ACC112 (cell line): ENCODE data around the gene COL5A2.

Source experiments
- H2AFZ ChIP-seq: fragments of 200-600 bp; sonication (generic); one replicate; pipeline ENCODE4 v1.6.0; 2017; ENCODE audit warnings: antibody characterized with exemption, low read length; ENCODE audit not compliant: unreplicated experiment
- H3K27ac ChIP-seq: fragments of 200-600 bp; sonication (generic); 2 replicates; pipeline ENCODE4 v1.5.1; 2014; ENCODE audit warnings: low read depth, mild to moderate bottlenecking, antibody characterized with exemption, low read length, moderate library complexity
- H3K27me3 ChIP-seq: fragments of 200-600 bp; sonication (generic); 2 replicates; pipeline ENCODE4 v1.6.1; 2014; ENCODE audit warnings: mild to moderate bottlenecking, antibody characterized with exemption, low read length, moderate library complexity, mixed read lengths; ENCODE audit not compliant: insufficient read depth
- H3K36me3 ChIP-seq: fragments of 200-600 bp; sonication (generic); 2 replicates; pipeline ENCODE4 v1.6.1; 2016; ENCODE audit warnings: mild to moderate bottlenecking, antibody characterized with exemption, low read length, moderate library complexity, mixed read lengths; ENCODE audit not compliant: insufficient read depth
- H3K4me1 ChIP-seq: fragments of 200-600 bp; sonication (generic); one replicate; pipeline ENCODE4 v1.6.1; 2016; ENCODE audit warnings: low read length, mixed read lengths; ENCODE audit not compliant: insufficient read depth, unreplicated experiment, control insufficient read depth
- H3K4me3 ChIP-seq: fragments of 200-600 bp; sonication (generic); 2 replicates; pipeline ENCODE4 v1.5.1; 2014; ENCODE audit warnings: mild to moderate bottlenecking, low read depth, low read length
- H3K79me2 ChIP-seq: fragments of 200-600 bp; sonication (generic); one replicate; pipeline ENCODE4 v1.6.0; 2016; ENCODE audit warnings: low read length; ENCODE audit not compliant: control insufficient read depth, unreplicated experiment, insufficient read depth

COL5A2 gene

DNA sequence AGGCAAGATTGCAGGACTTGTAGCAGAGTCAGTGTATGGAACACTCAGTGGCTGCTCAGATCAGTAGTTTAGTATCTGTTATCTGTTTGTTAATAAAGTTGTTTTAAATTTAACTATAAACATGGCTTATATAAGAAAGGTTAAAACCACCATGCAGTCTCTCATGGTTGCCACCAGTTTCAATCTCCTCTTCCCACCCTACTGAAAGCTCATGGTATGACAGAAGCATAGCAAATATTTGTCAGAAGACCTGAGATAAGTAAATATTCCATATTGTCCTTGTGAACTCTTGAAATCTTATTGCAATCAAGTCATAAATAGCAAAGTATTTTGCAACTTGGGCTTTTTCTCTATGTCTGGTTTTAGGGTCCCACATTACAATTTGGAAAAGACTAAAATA, 2.1 kb upstream of the COL5A2 start:
- no peak overlapping the region for H2AFZ ChIP-seq
- H3K79me2 ChIP-seq: peaks cover 40% of the 10 kb centered on the region
- no peak overlapping the region for H3K4me3 ChIP-seq
- no peaks in the 10 kb centered on the region for H3K27me3 ChIP-seq
- no peak overlapping the region for H3K27ac ChIP-seq
- peaks cover 9% of the 10 kb centered on the region for H3K4me1 ChIP-seq
- no peaks in the 10 kb centered on the region for H3K36me3 ChIP-seq

DNA sequence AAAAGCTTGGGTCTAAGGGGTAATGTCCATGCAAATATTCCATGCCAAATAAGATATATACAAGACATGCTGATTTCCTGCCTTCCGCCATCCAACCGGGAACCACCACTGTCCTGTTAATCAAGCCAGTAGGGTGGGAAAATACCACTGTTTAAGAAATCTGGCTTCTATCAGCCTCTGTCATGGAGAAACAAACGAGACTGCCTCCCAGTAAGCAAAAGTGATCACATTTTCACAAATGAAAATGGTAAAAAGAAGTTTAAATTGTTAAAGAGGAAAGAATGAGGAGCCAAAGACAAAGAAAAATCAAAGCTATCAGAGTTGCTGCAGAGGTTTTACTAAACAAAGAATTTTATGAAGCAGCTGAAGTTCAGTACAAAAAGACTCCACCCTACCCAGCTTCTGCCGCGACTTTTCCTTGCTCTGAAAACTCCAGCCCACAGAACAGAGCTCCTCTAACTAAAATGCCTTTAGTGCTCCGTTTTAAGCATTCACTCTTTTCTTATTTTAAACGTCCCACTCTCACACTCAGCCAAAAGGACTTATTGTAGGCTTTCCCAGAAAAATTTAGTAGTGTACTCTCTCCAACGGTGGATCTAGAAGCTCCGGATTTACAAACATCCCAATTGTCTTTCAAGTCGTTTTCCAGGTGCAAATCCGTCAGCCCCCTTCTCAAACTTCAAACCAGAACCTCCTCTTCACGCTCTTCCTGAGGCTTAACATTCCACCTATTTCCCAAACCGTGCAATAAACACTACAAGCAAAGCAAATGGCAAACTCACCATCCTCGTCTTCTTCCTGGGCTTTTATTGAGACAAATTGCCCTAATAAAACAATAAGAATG, 613 bp downstream of the COL5A2 start:
- Histone ChIP-seq H3K4me3 (peak overlapping the region; percentile 93), H3K27ac (peak overlapping the region; percentile 81), H2AFZ (no peak overlapping the region), H3K79me2 (peaks cover 67% of the 10 kb centered on the region), H3K27me3 (no peaks in the 10 kb centered on the region), H3K36me3 (peaks cover 10% of the 10 kb centered on the region; the same call in 1 of the 2 replicates), H3K4me1 (peaks cover 20% of the 10 kb centered on the region)

DNA sequence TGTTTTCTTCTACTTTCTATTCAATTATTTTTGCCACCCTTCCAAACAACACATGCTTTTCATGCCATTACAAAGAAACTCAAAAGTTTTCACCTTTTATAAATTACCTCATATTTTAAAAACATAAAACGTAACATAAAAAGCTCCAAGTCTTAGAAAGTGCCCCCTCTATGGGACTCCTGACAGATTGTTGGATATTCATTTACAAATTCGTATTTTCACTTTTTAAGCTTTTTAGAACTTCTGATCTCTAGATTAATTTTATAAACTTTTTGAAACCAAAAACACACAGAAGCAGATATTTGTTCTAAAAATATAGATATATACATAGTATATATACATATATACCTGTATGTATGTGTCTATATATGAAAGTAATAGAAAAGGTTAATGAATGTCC, 1.5 kb downstream of the COL5A2 start:
- Histone ChIP-seq H3K4me3 (peak overlapping the region; percentile 93), H3K4me1 (peaks cover 20% of the 10 kb centered on the region), H3K27me3 (no peaks in the 10 kb centered on the region), H3K79me2 (peaks cover 76% of the 10 kb centered on the region), H3K36me3 (peaks cover 10% of the 10 kb centered on the region; the same call in 1 of the 2 replicates), H3K27ac (peak overlapping the region; percentile 81), H2AFZ (no peak overlapping the region)

- peaks cover 82% of the 10 kb centered on the region for H3K79me2 ChIP-seq
- peaks cover 10% of the 10 kb centered on the region; the same call in 1 of the 2 replicates for H3K36me3 ChIP-seq
- H3K27me3 ChIP-seq: no peaks in the 10 kb centered on the region
- peak overlapping the region; percentile 81 for H3K27ac ChIP-seq
- peak overlapping the region; percentile 93 for H3K4me3 ChIP-seq
- peaks cover 23% of the 10 kb centered on the region for H3K4me1 ChIP-seq
- H2AFZ ChIP-seq: no peak overlapping the region
Observed at GRCh38 chr2:189177251-189177840, 2.2 kb downstream of the COL5A2 start.

- peaks cover 10% of the 10 kb centered on the region; the same call in 1 of the 2 replicates for H3K36me3 ChIP-seq
- H3K27ac ChIP-seq: peak overlapping the region; percentile 81
- H2AFZ ChIP-seq: no peak overlapping the region
- peaks cover 90% of the 10 kb centered on the region for H3K79me2 ChIP-seq
- peak overlapping the region; percentile 93 for H3K4me3 ChIP-seq
- no peaks in the 10 kb centered on the region for H3K27me3 ChIP-seq
- peaks cover 31% of the 10 kb centered on the region for H3K4me1 ChIP-seq
Observed at GRCh38 chr2:189176516-189176915, 3.0 kb downstream of the COL5A2 start.

DNA sequence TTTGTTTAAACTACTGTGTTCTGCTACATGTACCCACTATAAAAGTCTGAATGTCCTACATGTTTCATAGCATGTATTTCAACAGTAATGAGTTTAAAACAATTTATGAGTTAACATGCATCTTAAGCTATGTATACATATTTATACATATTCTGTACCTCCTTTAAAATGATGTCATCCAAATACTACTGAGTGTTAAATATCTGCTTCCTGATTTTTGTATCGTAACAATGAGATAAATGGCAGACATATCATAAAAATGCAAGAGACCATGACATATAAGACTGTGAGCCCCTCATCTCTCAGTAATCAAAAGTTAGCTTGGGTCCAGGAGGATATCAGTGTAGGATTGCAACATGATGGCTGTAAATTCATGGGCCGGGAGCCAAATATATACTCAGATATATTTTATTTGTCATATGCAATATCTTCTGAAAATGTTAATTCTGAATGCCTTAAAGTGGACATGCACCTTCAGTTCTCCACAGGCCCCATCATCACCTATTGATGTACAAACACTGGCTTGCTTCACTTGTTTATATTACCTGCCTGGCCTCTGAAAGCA, 3.6 kb downstream of the COL5A2 start:
- H3K27me3 ChIP-seq: no peaks in the 10 kb centered on the region
- peaks cover 96% of the 10 kb centered on the region for H3K79me2 ChIP-seq
- H3K27ac ChIP-seq: peak overlapping the region; percentile 81; the same call in 1 of the 2 replicates
- H3K36me3 ChIP-seq: peaks cover 15% of the 10 kb centered on the region
- peak overlapping the region; percentile 93 for H3K4me3 ChIP-seq
- H3K4me1 ChIP-seq: peaks cover 37% of the 10 kb centered on the region
- no peak overlapping the region for H2AFZ ChIP-seq

DNA sequence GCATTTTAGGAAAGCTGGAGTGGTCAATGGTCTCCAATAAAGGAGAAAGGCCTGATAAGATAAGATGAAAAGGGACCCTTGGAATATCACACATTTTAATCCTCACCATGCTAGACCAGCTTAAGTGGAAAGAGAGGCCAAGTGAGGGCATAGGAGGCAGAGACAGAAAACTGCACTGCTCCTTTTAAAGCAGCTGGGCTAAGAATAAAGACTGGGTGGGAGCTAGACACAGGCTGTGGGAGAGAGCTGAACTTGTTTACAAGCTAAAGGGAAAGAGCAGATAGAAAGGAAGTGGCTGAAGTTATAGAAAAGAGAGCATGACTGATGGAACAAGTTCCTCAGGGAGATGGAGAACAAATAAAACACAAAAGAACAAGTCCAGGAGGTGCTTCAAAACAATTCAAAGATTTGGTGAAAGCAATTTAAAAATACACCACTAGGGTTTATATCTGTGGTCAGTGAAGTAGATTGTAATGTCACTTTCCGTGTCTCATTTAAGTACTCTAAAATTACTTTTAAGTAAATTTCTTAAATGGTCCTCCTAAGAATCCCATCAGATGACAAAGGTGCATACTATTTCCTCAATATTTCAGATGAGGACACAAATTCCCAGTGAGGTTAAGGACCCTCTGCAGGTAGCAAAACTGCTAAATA, 7.5 kb downstream of the COL5A2 start:
- H2AFZ ChIP-seq: no peak overlapping the region
- peaks cover 16% of the 10 kb centered on the region for H3K36me3 ChIP-seq
- H3K4me1 ChIP-seq: peaks cover 56% of the 10 kb centered on the region
- H3K27ac ChIP-seq: no peak overlapping the region
- no peak overlapping the region for H3K4me3 ChIP-seq
- no peaks in the 10 kb centered on the region for H3K27me3 ChIP-seq
- H3K79me2 ChIP-seq: peaks cover 96% of the 10 kb centered on the region

DNA sequence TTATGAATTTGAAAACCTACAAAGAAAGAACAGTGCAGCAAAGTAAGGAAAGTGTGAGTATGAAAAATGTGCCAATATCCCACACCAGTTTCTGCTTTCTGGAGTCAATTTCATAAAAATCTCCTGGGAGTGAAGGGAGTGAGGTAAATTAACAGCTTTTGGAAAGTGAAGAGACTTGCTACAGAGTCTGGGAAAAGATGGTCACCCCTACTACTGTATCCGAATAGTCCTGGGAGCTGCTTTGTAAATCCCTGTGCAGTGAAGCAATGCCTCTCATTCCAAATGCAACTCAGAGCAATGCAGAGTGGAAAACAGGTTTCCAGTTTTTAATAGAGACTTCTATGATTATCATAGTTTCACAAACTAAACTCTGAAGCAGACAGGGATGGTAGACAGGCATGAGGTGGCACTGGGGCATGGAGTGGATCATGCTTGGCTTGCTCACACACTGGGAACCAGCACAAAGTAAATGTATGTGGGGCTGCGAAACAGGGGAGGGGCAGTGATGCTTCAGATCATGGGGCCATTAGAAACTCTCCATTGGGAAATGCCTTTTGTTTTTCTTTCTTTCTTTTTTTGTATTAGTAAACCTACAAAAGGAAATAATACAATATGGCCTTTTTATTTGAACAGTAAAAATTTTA, 10.6 kb downstream of the COL5A2 start:
- Histone ChIP-seq H3K4me1 (peaks cover 72% of the 10 kb centered on the region), H3K27me3 (no peaks in the 10 kb centered on the region), H2AFZ (no peak overlapping the region), H3K4me3 (peak overlapping the region; percentile 17; the same call in 1 of the 2 replicates), H3K79me2 (peaks cover 91% of the 10 kb centered on the region), H3K36me3 (peaks cover 7% of the 10 kb centered on the region), H3K27ac (peak overlapping the region; percentile 55)

- peaks cover 64% of the 10 kb centered on the region for H3K4me1 ChIP-seq
- peaks cover 91% of the 10 kb centered on the region for H3K79me2 ChIP-seq
- no peak overlapping the region for H2AFZ ChIP-seq
- peak overlapping the region; percentile 57 for H3K4me3 ChIP-seq
- H3K36me3 ChIP-seq: 0 out of 2 replicates have a peak, but pooled peaks cover under 1% of the 10 kb centered on the region
- H3K27ac ChIP-seq: peak overlapping the region; percentile 57
- no peaks in the 10 kb centered on the region for H3K27me3 ChIP-seq
Observed at GRCh38 chr2:189165656-189166380, 13.7 kb downstream of the COL5A2 start.
